Osteoblast (primary cell): Measurements from ENCODE around the gene NEDD4L. TPM values are rescaled to one million over a fixed set of nuclear protein-coding genes. Genes with fewer than 3 reads are reported as not detected.

ENCODE experiments used
- DNase-seq: peaks from one replicate; pipeline ENCODE4 v3.0.0; 2011; ENCODE audit warnings: low spot score, mixed read lengths; ENCODE audit not compliant: insufficient read length; ENCODE audit errors: missing footprints
- H2AFZ ChIP-seq: 2 replicates; pipeline ENCODE4 v1.6.0; 2011; ENCODE audit warnings: mild to moderate bottlenecking, low read length
- H3K27ac ChIP-seq: 2 replicates; pipeline ENCODE4 v1.5.1; 2011; ENCODE audit warnings: mild to moderate bottlenecking, low read depth, low read length, moderate library complexity
- H3K27me3 ChIP-seq: 2 replicates; pipeline ENCODE4 v1.6.0; 2012; ENCODE audit warnings: mild to moderate bottlenecking, control low read depth, inconsistent platforms, low read length, moderate library complexity; ENCODE audit not compliant: insufficient read depth
- H3K36me3 ChIP-seq: 2 replicates; pipeline ENCODE4 v1.5.1; 2011; ENCODE audit warnings: mild to moderate bottlenecking, low read length, control low read depth, moderate library complexity; ENCODE audit not compliant: insufficient read depth
- H3K4me1 ChIP-seq: 2 replicates; pipeline ENCODE4 v1.5.1; 2011; ENCODE audit warnings: mild to moderate bottlenecking, low read length, control low read depth, moderate library complexity; ENCODE audit not compliant: insufficient read depth
- H3K4me2 ChIP-seq: 2 replicates; pipeline ENCODE4 v1.6.0; 2011; ENCODE audit warnings: mild to moderate bottlenecking, low read length; ENCODE audit not compliant: insufficient read depth
- H3K4me3 ChIP-seq: fragments of 200-600 bp; sonication (generic); 3 replicates; pipeline ENCODE4 v1.5.1; 2012; ENCODE audit warnings: mild to moderate bottlenecking, low read length, inconsistent platforms; ENCODE audit not compliant: insufficient read depth
- H3K79me2 ChIP-seq: 2 replicates; pipeline ENCODE4 v1.6.0; 2012; ENCODE audit warnings: mild to moderate bottlenecking, low read length, control low read depth, inconsistent platforms; ENCODE audit not compliant: insufficient read depth
- H3K9me3 ChIP-seq: 2 replicates; pipeline ENCODE4 v1.5.1; 2011; ENCODE audit warnings: low read depth, low read length, control low read depth
- H4K20me1 ChIP-seq: 2 replicates; pipeline ENCODE4 v1.6.0; 2012; ENCODE audit warnings: mild to moderate bottlenecking, low read length, control low read depth; ENCODE audit not compliant: insufficient read depth
- total RNA-seq: library from RNA; depleted of rRNA; stranded (reverse); fragments of >200 nt; gene quantifications from 2 replicates; pipeline ENCODE4 v1.2.3, GENCODE V29; 2012
- TF ChIP-seq, protein P1 (sequence below): IDR thresholded peaks from 2 replicates; pipeline ENCODE4 v1.5.1; 2011; ENCODE audit warnings: mild to moderate bottlenecking, low read depth, low read length, moderate library complexity; ENCODE audit errors: extremely low read depth

The NEDD4L gene
- total RNA-seq, 1 donor, result 30.0 TPM

GRCh38 chr18:58216071-58216481, 172.1 kb downstream of the NEDD4L start:
- H3K27ac ChIP-seq, result no peak overlapping the region
- H4K20me1 ChIP-seq, result no peaks in the 10 kb centered on the region
- no peaks in the 10 kb centered on the region for H3K27me3 ChIP-seq
- TF ChIP-seq, protein P1, sequence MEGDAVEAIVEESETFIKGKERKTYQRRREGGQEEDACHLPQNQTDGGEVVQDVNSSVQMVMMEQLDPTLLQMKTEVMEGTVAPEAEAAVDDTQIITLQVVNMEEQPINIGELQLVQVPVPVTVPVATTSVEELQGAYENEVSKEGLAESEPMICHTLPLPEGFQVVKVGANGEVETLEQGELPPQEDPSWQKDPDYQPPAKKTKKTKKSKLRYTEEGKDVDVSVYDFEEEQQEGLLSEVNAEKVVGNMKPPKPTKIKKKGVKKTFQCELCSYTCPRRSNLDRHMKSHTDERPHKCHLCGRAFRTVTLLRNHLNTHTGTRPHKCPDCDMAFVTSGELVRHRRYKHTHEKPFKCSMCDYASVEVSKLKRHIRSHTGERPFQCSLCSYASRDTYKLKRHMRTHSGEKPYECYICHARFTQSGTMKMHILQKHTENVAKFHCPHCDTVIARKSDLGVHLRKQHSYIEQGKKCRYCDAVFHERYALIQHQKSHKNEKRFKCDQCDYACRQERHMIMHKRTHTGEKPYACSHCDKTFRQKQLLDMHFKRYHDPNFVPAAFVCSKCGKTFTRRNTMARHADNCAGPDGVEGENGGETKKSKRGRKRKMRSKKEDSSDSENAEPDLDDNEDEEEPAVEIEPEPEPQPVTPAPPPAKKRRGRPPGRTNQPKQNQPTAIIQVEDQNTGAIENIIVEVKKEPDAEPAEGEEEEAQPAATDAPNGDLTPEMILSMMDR, result no peak
- H3K4me3 ChIP-seq, result no peak overlapping the region
- H3K79me2 ChIP-seq, result peaks cover 4% of the 10 kb centered on the region
- no peak for DNase-seq
- peaks cover 47% of the 10 kb centered on the region for H3K4me1 ChIP-seq
- H3K36me3 ChIP-seq, result no peaks in the 10 kb centered on the region
- H3K9me3 ChIP-seq, result no peaks in the 10 kb centered on the region
- H2AFZ ChIP-seq, result peak overlapping the region; percentile 28
- H3K4me2 ChIP-seq, result no peak overlapping the region

GRCh38 chr18:58217052-58217451, 173.0 kb downstream of the NEDD4L start:
- TF ChIP-seq, protein P1, result no peak
- Histone ChIP-seq H3K36me3 (no peaks in the 10 kb centered on the region), H3K27ac (no peak overlapping the region), H3K4me2 (no peak overlapping the region), H3K4me1 (peaks cover 57% of the 10 kb centered on the region), H3K4me3 (no peak overlapping the region), H3K27me3 (no peaks in the 10 kb centered on the region), H2AFZ (no peak overlapping the region), H3K79me2 (peaks cover 4% of the 10 kb centered on the region), H3K9me3 (no peaks in the 10 kb centered on the region), H4K20me1 (no peaks in the 10 kb centered on the region)
- no peak for DNase-seq

DNA sequence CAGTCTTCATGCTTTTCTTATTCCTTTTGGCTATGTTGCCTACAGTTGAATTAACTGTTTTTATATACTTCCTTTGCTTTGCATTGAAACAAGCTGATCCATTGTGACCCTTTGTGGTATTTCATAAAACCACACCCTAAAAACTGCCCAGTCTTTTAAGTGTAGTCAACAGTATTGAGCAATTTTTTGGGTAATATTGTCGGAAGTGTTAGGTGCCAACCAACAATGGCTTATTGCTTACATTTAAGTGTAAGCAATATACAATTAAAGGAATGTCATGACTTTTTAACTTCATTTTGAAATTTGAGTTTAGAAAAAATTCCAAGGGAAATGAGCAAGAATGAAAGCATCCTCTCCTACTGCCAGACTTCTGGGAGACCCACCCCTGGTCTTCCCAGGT, 174.1 kb downstream of the NEDD4L start:
- Histone ChIP-seq H3K9me3 (no peaks in the 10 kb centered on the region), H3K36me3 (no peaks in the 10 kb centered on the region), H3K79me2 (peaks cover 4% of the 10 kb centered on the region), H2AFZ (no peak overlapping the region), H3K27ac (no peak overlapping the region), H3K4me1 (peaks cover 60% of the 10 kb centered on the region), H3K27me3 (no peaks in the 10 kb centered on the region), H3K4me2 (no peak overlapping the region), H4K20me1 (no peaks in the 10 kb centered on the region), H3K4me3 (no peak overlapping the region)
- no peak for DNase-seq
- TF ChIP-seq, protein P1, result no peak

DNA sequence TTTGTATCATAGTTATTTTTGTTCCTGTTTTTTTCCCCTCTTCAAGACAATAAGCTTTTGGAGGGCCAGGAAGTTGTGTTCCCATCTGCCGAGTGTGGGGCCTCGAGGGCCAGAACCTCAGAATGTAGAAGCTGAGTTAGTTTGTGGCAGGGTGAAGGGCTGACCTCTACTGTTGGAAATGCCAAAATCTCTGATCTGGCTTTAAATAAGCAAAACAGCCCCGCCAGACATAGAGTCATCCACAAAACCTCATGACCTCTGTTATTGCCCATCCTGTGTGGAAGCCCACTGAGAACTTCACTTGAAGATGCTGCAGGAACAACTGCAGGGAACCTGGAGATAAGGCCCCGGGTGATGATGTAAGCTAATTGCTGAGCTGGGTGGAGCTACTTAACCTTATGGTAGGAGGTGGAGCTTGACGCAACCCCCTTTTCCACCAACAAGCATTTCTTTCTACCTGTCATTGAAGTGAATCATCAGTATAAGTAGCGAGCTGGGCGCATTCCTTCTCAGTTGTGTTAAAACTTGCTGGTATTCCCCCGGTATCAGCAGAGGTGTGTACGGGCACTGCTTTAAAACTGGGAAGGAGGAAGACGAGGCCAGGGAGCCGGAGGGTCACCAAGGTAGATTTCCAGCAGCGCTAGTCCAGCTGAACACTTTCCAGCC, 177.2 kb downstream of the NEDD4L start:
- Histone ChIP-seq H3K4me3 (peak overlapping the region; percentile 61), H3K36me3 (no peaks in the 10 kb centered on the region), H2AFZ (peak overlapping the region; percentile 24), H3K4me1 (peaks cover 64% of the 10 kb centered on the region), H3K9me3 (no peaks in the 10 kb centered on the region), H4K20me1 (no peaks in the 10 kb centered on the region), H3K4me2 (peak overlapping the region; percentile 77), H3K27ac (peak overlapping the region; percentile 97), H3K79me2 (peaks cover 19% of the 10 kb centered on the region), H3K27me3 (no peaks in the 10 kb centered on the region)
- peak; percentile 79 for DNase-seq
- TF ChIP-seq, protein P1, result no peak
